ENCODE data around the gene DBP. TPM values are rescaled to one million over a fixed set of nuclear protein-coding genes. Genes with fewer than 3 reads are reported as not detected.

Gene DBP
- polyA plus RNA-seq, 2 of the 4 experiments (the other 2 are of a cell fraction), result 2.5 to 3.8 TPM

DNA sequence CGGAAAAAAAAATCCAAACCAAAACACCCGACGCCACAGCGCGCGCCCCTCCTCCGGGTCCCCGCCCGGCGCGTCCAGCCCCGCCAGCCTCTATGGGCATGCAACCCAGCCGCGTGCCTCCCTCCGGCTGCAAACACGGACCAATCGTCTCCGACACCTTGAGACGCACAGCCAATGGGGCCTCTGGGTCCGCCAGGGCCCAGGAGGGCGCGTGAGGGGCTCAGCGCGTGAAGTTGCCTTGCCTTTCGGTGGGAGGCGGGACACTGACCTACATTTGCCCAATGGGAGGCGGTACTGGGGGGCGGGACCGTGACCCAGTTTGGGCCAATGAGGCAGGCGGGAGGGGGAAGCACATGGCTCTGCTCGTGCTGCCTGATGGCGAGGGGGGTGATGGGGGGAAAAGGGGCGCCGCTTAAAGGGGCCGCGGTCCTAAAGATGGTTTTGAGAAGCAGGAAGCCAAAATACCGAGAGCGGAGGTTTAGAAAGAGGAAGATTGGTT lies 319 bp upstream of the DBP start (continued):
- TF ChIP-seq MAZ (IDR thresholded peaks at IDR 0.05; ENCODE audit: borderline replicate concordance, low read depth, low read length) (peak; percentile 87; the same call in 1 of the 2 replicates), NR3C1 (IDR thresholded peaks at IDR 0.05) (no peak), ZNF302 (CRISPR knock-in tag; IDR thresholded peaks at IDR 0.05) (no peak), BHLHE40 (IDR thresholded peaks at IDR 0.05; ENCODE audit: low read depth, low read length) (peak; percentile 77), GATA3 (IDR thresholded peaks at IDR 0.05; ENCODE audit: borderline replicate concordance) (peak; percentile 50; the same call in 1 of the 2 replicates), FOXS1 (CRISPR knock-in tag; IDR thresholded peaks at IDR 0.05) (no peak), HEYL (CRISPR knock-in tag; IDR thresholded peaks at IDR 0.05) (no peak)
- TF ChIP-seq, protein P1, sequence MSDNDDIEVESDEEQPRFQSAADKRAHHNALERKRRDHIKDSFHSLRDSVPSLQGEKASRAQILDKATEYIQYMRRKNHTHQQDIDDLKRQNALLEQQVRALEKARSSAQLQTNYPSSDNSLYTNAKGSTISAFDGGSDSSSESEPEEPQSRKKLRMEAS (IDR thresholded peaks at IDR 0.05), result peak; percentile 100
- TF ChIP-seq, protein P2, sequence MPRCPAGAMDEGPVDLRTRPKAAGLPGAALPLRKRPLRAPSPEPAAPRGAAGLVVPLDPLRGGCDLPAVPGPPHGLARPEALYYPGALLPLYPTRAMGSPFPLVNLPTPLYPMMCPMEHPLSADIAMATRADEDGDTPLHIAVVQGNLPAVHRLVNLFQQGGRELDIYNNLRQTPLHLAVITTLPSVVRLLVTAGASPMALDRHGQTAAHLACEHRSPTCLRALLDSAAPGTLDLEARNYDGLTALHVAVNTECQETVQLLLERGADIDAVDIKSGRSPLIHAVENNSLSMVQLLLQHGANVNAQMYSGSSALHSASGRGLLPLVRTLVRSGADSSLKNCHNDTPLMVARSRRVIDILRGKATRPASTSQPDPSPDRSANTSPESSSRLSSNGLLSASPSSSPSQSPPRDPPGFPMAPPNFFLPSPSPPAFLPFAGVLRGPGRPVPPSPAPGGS (IDR thresholded peaks at IDR 0.05), result no peak; the same call in 2 of the 3 replicates

DNA sequence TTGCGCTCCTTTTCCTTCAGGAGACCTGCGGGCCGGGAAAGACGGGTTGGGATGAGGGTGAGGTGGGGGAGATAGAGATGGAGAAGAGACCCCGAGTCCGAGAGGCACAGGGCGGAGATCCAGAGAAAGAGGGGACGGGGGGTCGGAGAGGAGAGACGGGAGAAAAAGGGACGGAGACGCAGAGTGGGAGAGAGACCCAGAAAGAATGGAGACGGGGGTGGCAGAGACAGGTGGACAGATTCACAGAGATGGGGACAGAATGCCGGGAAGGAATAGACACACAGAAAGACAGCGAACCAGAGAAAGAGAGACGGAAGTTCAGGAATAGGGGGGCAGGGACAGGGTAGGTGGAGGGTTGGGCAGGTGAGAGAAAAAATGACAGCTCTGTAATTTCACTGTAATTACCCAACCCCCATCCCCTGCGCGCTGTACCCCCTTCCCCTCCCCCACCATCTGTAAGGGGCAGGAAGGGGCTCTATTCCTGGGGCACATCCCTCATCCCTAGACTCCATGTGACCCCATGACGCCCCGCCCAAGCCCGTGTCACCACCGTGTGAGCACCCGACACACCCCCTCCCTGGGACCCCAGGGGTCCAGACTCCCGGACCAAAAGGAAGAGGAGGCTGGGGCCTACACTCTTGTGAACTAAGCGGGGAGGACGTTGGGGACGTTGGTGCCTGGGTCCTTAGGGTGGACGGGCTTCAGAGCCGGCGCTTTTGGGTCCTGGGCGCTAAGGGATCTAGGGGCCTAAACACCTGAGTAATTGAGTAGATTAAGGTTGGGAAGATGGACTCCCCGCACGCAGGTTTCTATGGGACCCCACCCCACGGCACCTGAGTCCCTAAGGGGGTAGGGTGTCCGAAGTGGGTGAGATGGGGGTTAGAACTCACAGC lies 967 bp downstream of the DBP start:
- CTCF ChIA-PET, result interaction anchor here (0.8 kb wide), 1 partner anchor 12 kb away, joined by 3 read pairs; no protein-coding TSS in a partner anchor
- peaks cover 55% of the 10 kb centered on the region for H3K4me1 ChIP-seq
- no peak for FAIRE-seq
- WGBS (ENCODE audit: missing lambda C conversion rate), result 13% methylated on average over 34 of the region's 35 CpGs
- peak; percentile 6; the same call in 1 of the 2 replicates for TF ChIP-seq PHF8 (IDR thresholded peaks at IDR 0.05; ENCODE audit: borderline replicate concordance, low read depth)
- TF ChIP-seq, protein P1 (IDR thresholded peaks at IDR 0.05), result 0 out of 2 replicates have a peak, but pooled peaks have one; percentile 2
- no peak for TF ChIP-seq BHLHE40 (IDR thresholded peaks at IDR 0.05; ENCODE audit: low read depth, low read length)
- H3K4me2 ChIP-seq, result peak overlapping the region; percentile 100
- no peaks in the 10 kb centered on the region for H3K9me3 ChIP-seq
- no peak for ATAC-seq
- POLR2A ChIA-PET, result interaction anchor here (1.3 to 1.4 kb wide), 2 partner anchors 8 to 17 kb away, joined by 3 to 5 read pairs; partner anchors contain the start of genes RPL18 and SPHK2
- peak overlapping the region; percentile 86 to 92 for H3K27ac ChIP-seq
- peak overlapping the region; percentile 71 for H3K4me3 ChIP-seq
- no peak for DNase-seq (ENCODE audit: low read depth in 1 of 2, low spot score in 1 of 2)

DNA sequence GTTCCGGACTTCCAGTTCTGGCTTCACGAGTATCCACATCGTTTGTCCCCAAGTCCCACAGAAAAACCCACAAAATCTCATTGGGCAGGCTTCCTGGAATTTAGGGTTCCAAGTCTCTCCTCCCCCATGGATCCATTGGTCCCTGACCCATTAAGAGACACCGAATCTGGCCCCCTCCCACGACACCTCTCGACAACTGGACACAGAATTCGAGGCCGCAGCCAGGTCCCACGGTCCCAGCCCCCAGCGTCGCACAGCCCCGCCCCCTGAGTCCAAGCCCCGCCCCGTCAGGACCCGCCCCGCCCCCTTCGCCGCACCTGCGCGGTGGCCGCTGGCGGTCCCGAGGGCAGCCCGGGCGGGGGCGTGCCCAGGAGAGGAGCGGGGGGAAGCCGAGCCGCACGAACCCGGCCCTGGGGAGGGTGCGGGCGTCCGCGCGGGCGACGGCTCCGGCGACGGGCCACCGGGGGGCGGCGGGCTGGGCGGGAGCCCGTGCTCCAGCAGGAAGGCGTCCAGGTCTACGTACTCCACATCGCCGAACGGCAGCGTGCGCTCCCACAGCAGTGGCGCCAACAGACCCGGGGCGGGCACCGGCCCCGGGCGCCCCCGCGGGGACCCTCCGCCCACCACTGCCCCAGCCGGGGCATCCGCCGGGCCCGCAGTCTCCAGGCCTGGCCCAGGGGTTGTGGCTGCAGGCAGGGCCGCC lies 1.8 kb downstream of the DBP start:
- peak; percentile 5 to 13 for ATAC-seq
- H3K9me3 ChIP-seq, result no peaks in the 10 kb centered on the region
- H3K4me2 ChIP-seq, result peak overlapping the region; percentile 100
- ChIA-PET POLR2A (interaction anchor here (1.4 to 1.5 kb wide), 3 partner anchors 10 to 16 kb away, joined by 8 to 18 read pairs (median 9); partner anchors contain the start of genes CA11, RPL18 and SPHK2), CTCF (interaction anchor here (1.6 kb wide), 1 partner anchor 51 kb away, joined by 3 read pairs; no protein-coding TSS in a partner anchor)
- H3K27ac ChIP-seq, result peak overlapping the region; percentile 86 to 92
- peak overlapping the region; percentile 71 for H3K4me3 ChIP-seq
- 6% methylated on average over 9 of the region's 67 CpGs for WGBS (ENCODE audit: missing lambda C conversion rate)
- no peak for TF ChIP-seq RFX5 (IDR thresholded peaks at IDR 0.05)
- TF ChIP-seq, protein P2 (IDR thresholded peaks at IDR 0.05), result 0 out of 3 replicates have a peak, but pooled peaks have one; percentile 29
- TF ChIP-seq, protein P1 (IDR thresholded peaks at IDR 0.05), result 0 out of 2 replicates have a peak, but pooled peaks have one; percentile 30
- TF ChIP-seq PHF8 (IDR thresholded peaks at IDR 0.05; ENCODE audit: borderline replicate concordance, low read depth), result peak; percentile 41; the same call in 1 of the 2 replicates
- TF ChIP-seq POLR2A (IDR thresholded peaks at IDR 0.05; ENCODE audit: low read length), result peak; percentile 32
- TF ChIP-seq POLR2AphosphoS2 (conservative IDR thresholded peaks at IDR 0.05; ENCODE audit: low read length), result no peak
- peaks cover 55% of the 10 kb centered on the region for H3K4me1 ChIP-seq
- no peak for FAIRE-seq
- DNase-seq (ENCODE audit: low read depth in 1 of 2, low spot score in 1 of 2), result peak; percentile 73 to 74

Data from A549 (cell line).